Smooth muscle cell (in vitro differentiated cells): ENCODE measurements around the gene EYA2. TPM values are rescaled to one million over a fixed set of nuclear protein-coding genes. Genes with fewer than 3 reads are reported as not detected.

Experiments used
- DNase-seq: peaks from one replicate; lab custom pipeline; 2025; ENCODE audit not compliant: unreplicated experiment; lab: John Stamatoyannopoulos, UW
- H2AFZ ChIP-seq: fragments of 200-600 bp; sonication (generic); 2 replicates; pipeline ENCODE4 v1.6.0; 2016; ENCODE audit warnings: antibody characterized with exemption, low read depth, mild to moderate bottlenecking
- H3F3A ChIP-seq: fragments of 200-600 bp; sonication (generic); 2 replicates; pipeline ENCODE4 v1.6.0; 2017; ENCODE audit warnings: antibody characterized with exemption, low read depth
- H3K27ac ChIP-seq: fragments of 200-600 bp; sonication (generic); 2 replicates; pipeline ENCODE4 v1.5.1; 2016; ENCODE audit warnings: low read depth, mild to moderate bottlenecking
- H3K27me3 ChIP-seq: fragments of 200-600 bp; sonication (generic); 2 replicates; pipeline ENCODE4 v1.6.1; 2016; ENCODE audit warnings: low read depth, mild to moderate bottlenecking
- H3K36me3 ChIP-seq: fragments of 200-600 bp; sonication (generic); 2 replicates; pipeline ENCODE4 v1.5.1; 2016; ENCODE audit warnings: low read depth
- H3K4me1 ChIP-seq: fragments of 200-600 bp; sonication (generic); 2 replicates; pipeline ENCODE4 v1.5.1; 2016; ENCODE audit warnings: low read depth
- H3K4me2 ChIP-seq: fragments of 200-600 bp; sonication (generic); 2 replicates; pipeline ENCODE4 v1.6.0; 2016; ENCODE audit warnings: mild to moderate bottlenecking
- H3K4me3 ChIP-seq: fragments of 200-600 bp; sonication (generic); 2 replicates; pipeline ENCODE4 v1.5.1; 2016; ENCODE audit warnings: mild to moderate bottlenecking
- H3K79me2 ChIP-seq: fragments of 200-600 bp; sonication (generic); 2 replicates; pipeline ENCODE4 v1.6.0; 2016; ENCODE audit warnings: low read depth, mild to moderate bottlenecking
- H3K9ac ChIP-seq: fragments of 200-600 bp; sonication (generic); 2 replicates; pipeline ENCODE4 v1.6.0; 2016; ENCODE audit warnings: low read depth
- H3K9me3 ChIP-seq: fragments of 200-600 bp; sonication (generic); replicated peaks from 2 replicates; pipeline ENCODE4 v1.5.1; 2016; ENCODE audit warnings: low read depth
- H4K20me1 ChIP-seq: fragments of 200-600 bp; sonication (generic); 2 replicates; pipeline ENCODE4 v1.6.0; 2016; ENCODE audit warnings: low read depth
- WGBS: methylation state at CpG from one replicate; pipeline ENCODE4 v1.1.7; 2016; ENCODE audit warnings: low lambda C conversion rate; 5-methylcytosine and 5-hydroxymethylcytosine counted together
- polyA plus RNA-seq: library from polyadenylated mRNA; unstranded; fragments of >200 nt; fragmentation: Nextera tagmentation; extraction: Ambion mirVana; gene quantifications from 2 replicates; pipeline ENCODE4 v1.2.1, GENCODE V29; 2016
- total RNA-seq: library from RNA; depleted of rRNA; stranded (reverse); fragments of >200 nt; gene quantifications from 2 replicates; pipeline ENCODE4 v1.2.3, GENCODE V29; 2014
- TF ChIP-seq, protein P1 (sequence below): fragments of 200-600 bp; sonication (generic); IDR thresholded peaks from 2 replicates; pipeline ENCODE4 v1.5.1; 2017; ENCODE audit warnings: borderline replicate concordance, mild to moderate bottlenecking, antibody characterized with exemption; ENCODE audit not compliant: insufficient read depth, poor library complexity, severe bottlenecking

The EYA2 gene
- total and polyA plus RNA-seq, 2 experiments from 2014 or later: 0.98 to 1.3 TPM

DNA sequence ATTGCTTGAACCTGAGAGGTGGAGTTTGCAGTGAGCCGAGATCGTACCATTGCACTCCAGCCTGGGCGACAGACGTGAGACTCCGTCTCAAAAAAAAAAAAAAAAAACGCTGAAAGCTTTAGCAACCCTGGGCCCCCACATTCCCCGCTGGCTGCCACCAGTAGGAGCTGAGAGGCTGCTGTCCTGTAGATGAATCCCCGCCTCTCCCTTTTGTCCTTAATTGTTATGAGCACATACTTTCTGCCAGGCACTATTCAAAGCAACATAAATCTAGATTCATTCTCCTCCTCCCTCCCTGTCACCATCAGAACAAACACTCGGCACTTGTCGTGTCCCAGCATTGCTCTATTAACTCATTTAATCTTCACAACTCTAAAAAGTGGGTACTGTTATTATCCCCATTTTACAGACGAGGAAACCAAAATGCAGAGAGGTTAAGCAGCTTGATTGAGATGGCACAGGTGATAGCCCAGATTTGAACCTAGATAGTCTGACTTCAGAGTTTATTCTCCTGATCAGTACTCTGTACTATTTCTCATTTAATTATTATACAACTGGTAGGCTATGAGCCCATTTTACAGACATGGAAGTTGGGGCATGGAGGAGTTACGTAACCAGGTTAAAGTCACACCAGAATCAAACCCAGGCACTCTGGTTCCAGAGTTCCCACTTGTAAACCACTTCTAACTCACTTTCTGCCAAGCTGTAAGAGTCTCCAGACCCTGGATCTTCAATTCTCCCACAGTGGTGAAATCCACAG lies 97.4 kb downstream of the EYA2 start:
- Histone ChIP-seq H3F3A (no peaks in the 10 kb centered on the region), H3K4me3 (no peak overlapping the region), H3K9ac (no peak overlapping the region), H2AFZ (no peak overlapping the region), H3K4me1 (peaks cover 21% of the 10 kb centered on the region), H3K4me2 (no peak overlapping the region), H4K20me1 (no peaks in the 10 kb centered on the region), H3K27me3 (no peaks in the 10 kb centered on the region), H3K9me3 (no peaks in the 10 kb centered on the region), H3K27ac (no peak overlapping the region), H3K79me2 (no peaks in the 10 kb centered on the region), H3K36me3 (no peaks in the 10 kb centered on the region)
- TF ChIP-seq, protein P1, sequence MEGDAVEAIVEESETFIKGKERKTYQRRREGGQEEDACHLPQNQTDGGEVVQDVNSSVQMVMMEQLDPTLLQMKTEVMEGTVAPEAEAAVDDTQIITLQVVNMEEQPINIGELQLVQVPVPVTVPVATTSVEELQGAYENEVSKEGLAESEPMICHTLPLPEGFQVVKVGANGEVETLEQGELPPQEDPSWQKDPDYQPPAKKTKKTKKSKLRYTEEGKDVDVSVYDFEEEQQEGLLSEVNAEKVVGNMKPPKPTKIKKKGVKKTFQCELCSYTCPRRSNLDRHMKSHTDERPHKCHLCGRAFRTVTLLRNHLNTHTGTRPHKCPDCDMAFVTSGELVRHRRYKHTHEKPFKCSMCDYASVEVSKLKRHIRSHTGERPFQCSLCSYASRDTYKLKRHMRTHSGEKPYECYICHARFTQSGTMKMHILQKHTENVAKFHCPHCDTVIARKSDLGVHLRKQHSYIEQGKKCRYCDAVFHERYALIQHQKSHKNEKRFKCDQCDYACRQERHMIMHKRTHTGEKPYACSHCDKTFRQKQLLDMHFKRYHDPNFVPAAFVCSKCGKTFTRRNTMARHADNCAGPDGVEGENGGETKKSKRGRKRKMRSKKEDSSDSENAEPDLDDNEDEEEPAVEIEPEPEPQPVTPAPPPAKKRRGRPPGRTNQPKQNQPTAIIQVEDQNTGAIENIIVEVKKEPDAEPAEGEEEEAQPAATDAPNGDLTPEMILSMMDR: no peak
- no peak for DNase-seq
- 73% methylated on average over 7 of the region's 12 CpGs for WGBS

DNA sequence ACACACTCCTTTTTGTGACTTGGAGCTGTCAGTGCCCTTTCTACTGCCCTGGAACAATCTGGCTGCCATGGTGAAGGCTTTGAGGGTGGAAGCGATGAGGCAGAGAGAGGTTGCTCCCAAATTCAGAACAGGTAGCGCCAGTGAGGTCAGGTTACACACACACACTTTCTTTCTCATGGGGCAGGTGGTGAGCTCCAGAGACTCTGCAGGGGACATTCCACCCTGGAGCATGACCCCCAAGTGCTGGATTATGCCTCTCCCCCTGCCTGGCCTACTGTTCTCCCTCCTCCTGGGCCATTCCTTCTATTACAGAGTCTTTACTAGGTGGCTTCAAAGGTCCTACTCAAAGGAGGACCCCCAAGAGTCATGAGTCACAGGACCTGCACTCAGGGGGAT lies 98.0 kb downstream of the EYA2 start:
- Histone ChIP-seq H3K27ac (no peak overlapping the region), H3K4me2 (no peak overlapping the region), H3K4me3 (no peak overlapping the region), H3K9me3 (no peaks in the 10 kb centered on the region), H3K4me1 (peaks cover 21% of the 10 kb centered on the region), H3K79me2 (no peaks in the 10 kb centered on the region), H3K36me3 (no peaks in the 10 kb centered on the region), H3K9ac (no peak overlapping the region), H4K20me1 (no peaks in the 10 kb centered on the region), H2AFZ (no peak overlapping the region), H3F3A (no peaks in the 10 kb centered on the region), H3K27me3 (no peaks in the 10 kb centered on the region)
- TF ChIP-seq, protein P1: no peak
- WGBS: 97% methylated on average over 2 of the region's 2 CpGs
- no peak for DNase-seq

DNA sequence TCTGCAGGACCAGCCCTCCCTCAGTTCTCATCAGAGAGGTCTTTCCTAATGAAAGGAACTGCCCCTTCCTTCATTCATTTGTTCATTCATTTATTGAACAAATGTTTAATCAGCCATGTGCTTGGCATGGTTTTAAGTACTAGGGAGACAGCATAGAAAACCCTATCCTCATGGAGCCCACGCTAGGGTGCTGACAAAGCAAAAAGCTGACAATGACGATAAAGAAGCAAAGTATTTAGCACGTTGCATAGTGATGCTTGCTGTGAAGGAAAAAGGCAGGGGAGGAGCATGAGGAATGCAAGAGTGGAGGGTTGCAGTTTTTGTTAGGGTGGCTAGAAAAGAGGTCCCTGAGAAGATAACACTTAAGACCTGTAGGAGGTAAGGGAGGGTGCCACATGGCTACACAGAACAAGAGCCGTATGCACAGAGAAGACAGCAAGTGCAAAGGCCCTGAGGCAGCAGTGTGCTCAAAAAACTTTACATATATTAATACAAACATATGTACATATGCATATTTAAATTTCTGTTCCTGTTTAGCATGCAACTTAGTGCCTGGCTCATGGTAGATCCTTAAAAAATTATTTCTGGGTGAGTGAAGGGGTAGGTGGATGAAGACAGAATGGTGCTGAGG lies 98.9 kb downstream of the EYA2 start:
- Histone ChIP-seq H3K9ac (no peak overlapping the region), H3K79me2 (no peaks in the 10 kb centered on the region), H3F3A (no peaks in the 10 kb centered on the region), H3K4me1 (peaks cover 21% of the 10 kb centered on the region), H3K27me3 (peaks cover 2% of the 10 kb centered on the region), H3K27ac (no peak overlapping the region), H3K4me2 (no peak overlapping the region), H3K4me3 (no peak overlapping the region), H4K20me1 (no peaks in the 10 kb centered on the region), H2AFZ (no peak overlapping the region), H3K9me3 (no peaks in the 10 kb centered on the region), H3K36me3 (no peaks in the 10 kb centered on the region)
- no peak for DNase-seq
- WGBS: 80% methylated on average over 4 of the region's 4 CpGs
- TF ChIP-seq, protein P1: no peak
